Hepatocyte (in vitro differentiated cells): ENCODE measurements around the gene GNL1. TPM values are rescaled to one million over a fixed set of nuclear protein-coding genes. Genes with fewer than 3 reads are reported as not detected.
A peak's percentile ranks its signal among the peaks of the same experiment; 100 is the strongest.

Source experiments
- DNase-seq: peaks from one replicate; pipeline ENCODE4 v3.0.0-alpha.2; 2016; ENCODE audit warnings: low spot score
- H2AFZ ChIP-seq: fragments of 200-600 bp; sonication (generic); 2 replicates; pipeline ENCODE4 v1.6.0; 2016; ENCODE audit warnings: antibody characterized with exemption, mild to moderate bottlenecking
- H3K27ac ChIP-seq: fragments of 200-600 bp; sonication (generic); 2 replicates; pipeline ENCODE4 v1.5.1; 2016; ENCODE audit warnings: mild to moderate bottlenecking
- H3K27me3 ChIP-seq: fragments of 200-600 bp; sonication (generic); 2 replicates; pipeline ENCODE4 v1.6.1; 2016
- H3K36me3 ChIP-seq: fragments of 200-600 bp; sonication (generic); replicated peaks from 2 replicates; pipeline ENCODE4 v1.5.1; 2016; ENCODE audit warnings: low read depth; ENCODE audit not compliant: insufficient read depth
- H3K4me1 ChIP-seq: fragments of 200-600 bp; sonication (generic); 2 replicates; pipeline ENCODE4 v1.5.1; 2016; ENCODE audit warnings: mild to moderate bottlenecking, moderate library complexity; ENCODE audit not compliant: insufficient read depth
- H3K4me2 ChIP-seq: fragments of 200-600 bp; sonication (generic); 2 replicates; pipeline ENCODE4 v1.6.0; 2016
- H3K4me3 ChIP-seq: fragments of 200-600 bp; sonication (generic); 2 replicates; pipeline ENCODE4 v1.5.1; 2016; ENCODE audit warnings: mild to moderate bottlenecking
- H3K79me2 ChIP-seq: fragments of 200-600 bp; sonication (generic); 2 replicates; pipeline ENCODE4 v1.6.0; 2017; ENCODE audit warnings: mild to moderate bottlenecking
- H3K9me2 ChIP-seq: fragments of 200-600 bp; sonication (generic); replicated peaks from 2 replicates; pipeline ENCODE4 v1.6.0; 2017; ENCODE audit warnings: mild to moderate bottlenecking; ENCODE audit not compliant: insufficient read depth
- H3K9me3 ChIP-seq: fragments of 200-600 bp; sonication (generic); 2 replicates; pipeline ENCODE4 v1.5.1; 2016; ENCODE audit warnings: low read depth, mild to moderate bottlenecking
- H4K20me1 ChIP-seq: fragments of 200-600 bp; sonication (generic); 2 replicates; pipeline ENCODE4 v1.6.0; 2016; ENCODE audit warnings: mild to moderate bottlenecking; ENCODE audit not compliant: insufficient read depth, poor library complexity, severe bottlenecking
- EZH2 ChIP-seq: fragments of 200-600 bp; sonication (generic); IDR thresholded peaks from 2 replicates; pipeline ENCODE4 v1.6.1; 2016; ENCODE audit warnings: antibody characterized with exemption, mild to moderate bottlenecking, borderline replicate concordance
- EZH2phosphoT487 ChIP-seq: fragments of 200-600 bp; sonication (generic); IDR thresholded peaks from one replicate; pipeline ENCODE4 v1.6.1; 2018; ENCODE audit warnings: antibody characterized with exemption, mild to moderate bottlenecking, low read depth, moderate library complexity; ENCODE audit not compliant: unreplicated experiment, severe bottlenecking
- WGBS: methylation state at CpG from one replicate; pipeline ENCODE4 v1.1.6; 2016; ENCODE audit warnings: low lambda C conversion rate; ENCODE audit errors: missing lambda C conversion rate; 5-methylcytosine and 5-hydroxymethylcytosine counted together
- polyA plus RNA-seq: library from polyadenylated mRNA; unstranded; fragments of >200 nt; fragmentation: Nextera tagmentation; extraction: Ambion mirVana; gene quantifications from 2 replicates; pipeline ENCODE4 v1.2.1, GENCODE V29; 2016
- total RNA-seq: library from RNA; depleted of rRNA; stranded (reverse); fragments of >200 nt; gene quantifications from 2 replicates; pipeline ENCODE4 v1.2.3, GENCODE V29; 2014
- TF ChIP-seq, protein P1 (sequence below): fragments of 200-600 bp; sonication (generic); IDR thresholded peaks from 2 replicates; pipeline ENCODE4 v1.5.1; 2016; ENCODE audit warnings: antibody characterized with exemption, mild to moderate bottlenecking; ENCODE audit not compliant: poor library complexity

GNL1 gene
- total and polyA plus RNA-seq, 2 experiments from 2014 or later = 29.5 to 81.1 TPM

- 2% methylated on average over 41 of the region's 42 CpGs for whole genome bisulfite sequencing
- H4K20me1 ChIP-seq = peaks cover 15% of the 10 kb centered on the region
- H3K4me2 ChIP-seq = peak within 1 kb of the TSS; percentile 92
- H3K27ac ChIP-seq = peak within 1 kb of the TSS; percentile 100
- DNase-seq = peak; percentile 92
- H3K27me3 ChIP-seq = no peaks in the 10 kb centered on the region
- H3K4me1 ChIP-seq = peaks cover 13% of the 10 kb centered on the region
- TF ChIP-seq, protein P1, sequence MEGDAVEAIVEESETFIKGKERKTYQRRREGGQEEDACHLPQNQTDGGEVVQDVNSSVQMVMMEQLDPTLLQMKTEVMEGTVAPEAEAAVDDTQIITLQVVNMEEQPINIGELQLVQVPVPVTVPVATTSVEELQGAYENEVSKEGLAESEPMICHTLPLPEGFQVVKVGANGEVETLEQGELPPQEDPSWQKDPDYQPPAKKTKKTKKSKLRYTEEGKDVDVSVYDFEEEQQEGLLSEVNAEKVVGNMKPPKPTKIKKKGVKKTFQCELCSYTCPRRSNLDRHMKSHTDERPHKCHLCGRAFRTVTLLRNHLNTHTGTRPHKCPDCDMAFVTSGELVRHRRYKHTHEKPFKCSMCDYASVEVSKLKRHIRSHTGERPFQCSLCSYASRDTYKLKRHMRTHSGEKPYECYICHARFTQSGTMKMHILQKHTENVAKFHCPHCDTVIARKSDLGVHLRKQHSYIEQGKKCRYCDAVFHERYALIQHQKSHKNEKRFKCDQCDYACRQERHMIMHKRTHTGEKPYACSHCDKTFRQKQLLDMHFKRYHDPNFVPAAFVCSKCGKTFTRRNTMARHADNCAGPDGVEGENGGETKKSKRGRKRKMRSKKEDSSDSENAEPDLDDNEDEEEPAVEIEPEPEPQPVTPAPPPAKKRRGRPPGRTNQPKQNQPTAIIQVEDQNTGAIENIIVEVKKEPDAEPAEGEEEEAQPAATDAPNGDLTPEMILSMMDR = no peak
- TF ChIP-seq EZH2phosphoT487 (no peak), EZH2 (no peak)
- no peaks in the 10 kb centered on the region for H3K9me2 ChIP-seq
- no peaks in the 10 kb centered on the region for H3K9me3 ChIP-seq
- no peaks in the 10 kb centered on the region for H3K36me3 ChIP-seq
- H2AFZ ChIP-seq = peak within 1 kb of the TSS; percentile 83
- H3K4me3 ChIP-seq = peak within 1 kb of the TSS; percentile 79
- peaks cover 49% of the 10 kb centered on the region for H3K79me2 ChIP-seq
These were observed 805 bp upstream of the GNL1 start, which contains the start of gene PRR3 for GRCh38 chr6:30556906-30557682. Gene PRR3 (plus strand): TSS chr6:30557295. CDS start chr6:30557345, 50 bp downstream.

DNA sequence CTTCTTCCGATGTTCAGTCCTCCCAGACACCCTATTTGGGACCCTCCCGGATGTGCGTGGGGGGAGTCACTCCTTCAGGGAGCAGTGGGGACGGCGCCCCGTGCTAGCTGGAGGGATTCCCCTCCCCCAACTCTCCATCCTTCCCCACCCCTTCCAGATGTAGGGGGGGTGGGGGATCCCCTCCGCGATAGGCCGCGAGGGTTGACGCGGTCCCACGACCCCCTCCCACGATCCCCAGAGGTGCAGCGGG is 548 bp downstream of the GNL1 start:
- Histone ChIP-seq H2AFZ (peak overlapping the region; percentile 83), H3K79me2 (peaks cover 47% of the 10 kb centered on the region)
- no peak for DNase-seq

GRCh38 chr6:30554962-30555815 is 1.1 kb downstream of the GNL1 start:
- WGBS = 12% methylated on average over 29 of the region's 34 CpGs
- Histone ChIP-seq H3K4me3 (peak overlapping the region; percentile 79), H3K9me2 (no peaks in the 10 kb centered on the region), H3K27me3 (no peaks in the 10 kb centered on the region), H3K4me1 (peaks cover 13% of the 10 kb centered on the region), H3K27ac (peak overlapping the region; percentile 100), H3K9me3 (no peaks in the 10 kb centered on the region), H3K4me2 (peak overlapping the region; percentile 92), H4K20me1 (peaks cover 15% of the 10 kb centered on the region), H3K36me3 (no peaks in the 10 kb centered on the region), H2AFZ (peak overlapping the region; percentile 83), H3K79me2 (peaks cover 46% of the 10 kb centered on the region)
- peak; percentile 77 for DNase-seq
- no peak for TF ChIP-seq EZH2
- TF ChIP-seq EZH2phosphoT487 = no peak
- TF ChIP-seq, protein P1 = no peak

More for the DNA sequence above, 548 bp downstream of the GNL1 start:
- H3K27ac ChIP-seq = peak overlapping the region; percentile 100
- TF ChIP-seq EZH2 (no peak), EZH2phosphoT487 (no peak)
- TF ChIP-seq, protein P1 = no peak
- H3K36me3 ChIP-seq = no peaks in the 10 kb centered on the region
- H3K9me3 ChIP-seq = no peaks in the 10 kb centered on the region
- peaks cover 13% of the 10 kb centered on the region for H3K4me1 ChIP-seq
- peak overlapping the region; percentile 92 for H3K4me2 ChIP-seq
- H3K27me3 ChIP-seq = no peaks in the 10 kb centered on the region
- WGBS = 0% methylated on average over 5 of the region's 15 CpGs
- H3K9me2 ChIP-seq = no peaks in the 10 kb centered on the region
- peaks cover 15% of the 10 kb centered on the region for H4K20me1 ChIP-seq
- H3K4me3 ChIP-seq = peak overlapping the region; percentile 79
